ENCODE results near the gene TBX1. TPM values are rescaled to one million over a fixed set of nuclear protein-coding genes. Genes with fewer than 3 reads are reported as not detected.
"Not testable (repeated sequence)": the region's sequence is repeated elsewhere in the genome, so short reads cannot be mapped to it uniquely, and the experiment has no call there.

The TBX1 gene
- total RNA-seq, 1 donor from 2014 or later: 12.9 TPM

DNA sequence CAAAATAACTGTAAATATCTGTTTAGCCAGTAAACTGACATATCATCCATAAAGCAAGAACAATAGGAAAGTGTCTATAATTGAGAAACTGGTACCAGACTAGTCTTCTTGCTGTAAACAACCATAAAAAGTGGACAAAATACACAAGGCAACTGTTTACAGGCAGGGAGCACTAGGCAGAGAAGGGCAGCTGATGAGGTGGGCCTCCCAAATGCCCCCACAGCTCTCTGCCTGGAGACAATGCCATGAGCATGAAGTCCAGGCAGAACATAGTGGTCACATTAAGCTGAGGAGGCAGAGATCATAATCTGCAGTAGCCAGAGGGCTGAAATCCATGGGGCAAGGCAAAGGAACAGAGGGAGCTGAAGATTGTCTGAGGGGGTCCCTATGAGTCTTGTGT lies 30.7 kb downstream of the TBX1 start:
- no peaks in the 10 kb centered on the region for H3K36me3 ChIP-seq (ENCODE audit: control insufficient read depth, insufficient read depth, low read length)
- DNase-seq (ENCODE audit: low read depth): no peak
- no peak for FAIRE-seq
- H3K27me3 ChIP-seq (ENCODE audit: control insufficient read depth, insufficient read depth, low read length): no peaks in the 10 kb centered on the region
- H3K4me3 ChIP-seq (ENCODE audit: low read depth, low read length): no peak overlapping the region
- TF ChIP-seq, protein P1, sequence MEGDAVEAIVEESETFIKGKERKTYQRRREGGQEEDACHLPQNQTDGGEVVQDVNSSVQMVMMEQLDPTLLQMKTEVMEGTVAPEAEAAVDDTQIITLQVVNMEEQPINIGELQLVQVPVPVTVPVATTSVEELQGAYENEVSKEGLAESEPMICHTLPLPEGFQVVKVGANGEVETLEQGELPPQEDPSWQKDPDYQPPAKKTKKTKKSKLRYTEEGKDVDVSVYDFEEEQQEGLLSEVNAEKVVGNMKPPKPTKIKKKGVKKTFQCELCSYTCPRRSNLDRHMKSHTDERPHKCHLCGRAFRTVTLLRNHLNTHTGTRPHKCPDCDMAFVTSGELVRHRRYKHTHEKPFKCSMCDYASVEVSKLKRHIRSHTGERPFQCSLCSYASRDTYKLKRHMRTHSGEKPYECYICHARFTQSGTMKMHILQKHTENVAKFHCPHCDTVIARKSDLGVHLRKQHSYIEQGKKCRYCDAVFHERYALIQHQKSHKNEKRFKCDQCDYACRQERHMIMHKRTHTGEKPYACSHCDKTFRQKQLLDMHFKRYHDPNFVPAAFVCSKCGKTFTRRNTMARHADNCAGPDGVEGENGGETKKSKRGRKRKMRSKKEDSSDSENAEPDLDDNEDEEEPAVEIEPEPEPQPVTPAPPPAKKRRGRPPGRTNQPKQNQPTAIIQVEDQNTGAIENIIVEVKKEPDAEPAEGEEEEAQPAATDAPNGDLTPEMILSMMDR (IDR thresholded peaks at IDR 0.05; ENCODE audit: insufficient read depth, low read length, severe bottlenecking): no peak

DNA sequence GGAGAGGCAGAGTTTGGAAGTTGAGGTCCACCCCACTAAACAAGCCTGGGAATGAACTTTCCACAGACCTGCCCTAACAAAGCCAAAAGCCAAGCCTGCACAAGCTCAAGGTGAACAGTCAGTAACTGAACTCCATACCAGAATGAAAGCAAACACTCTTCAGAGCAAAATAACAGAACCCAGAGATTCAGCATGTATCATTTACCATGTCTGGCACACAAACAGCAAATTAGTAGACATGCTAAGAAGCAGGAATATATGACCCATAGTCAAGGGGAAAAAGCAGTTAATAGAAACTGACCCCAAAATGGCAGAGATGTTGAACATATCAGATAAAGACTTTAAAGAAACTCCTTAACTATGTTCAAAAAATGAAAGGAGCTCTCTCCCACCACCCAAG lies 31.3 kb downstream of the TBX1 start:
- FAIRE-seq: no peak
- DNase-seq (ENCODE audit: low read depth): no peak
- H3K4me3 ChIP-seq (ENCODE audit: low read depth, low read length): no peak overlapping the region

DNA sequence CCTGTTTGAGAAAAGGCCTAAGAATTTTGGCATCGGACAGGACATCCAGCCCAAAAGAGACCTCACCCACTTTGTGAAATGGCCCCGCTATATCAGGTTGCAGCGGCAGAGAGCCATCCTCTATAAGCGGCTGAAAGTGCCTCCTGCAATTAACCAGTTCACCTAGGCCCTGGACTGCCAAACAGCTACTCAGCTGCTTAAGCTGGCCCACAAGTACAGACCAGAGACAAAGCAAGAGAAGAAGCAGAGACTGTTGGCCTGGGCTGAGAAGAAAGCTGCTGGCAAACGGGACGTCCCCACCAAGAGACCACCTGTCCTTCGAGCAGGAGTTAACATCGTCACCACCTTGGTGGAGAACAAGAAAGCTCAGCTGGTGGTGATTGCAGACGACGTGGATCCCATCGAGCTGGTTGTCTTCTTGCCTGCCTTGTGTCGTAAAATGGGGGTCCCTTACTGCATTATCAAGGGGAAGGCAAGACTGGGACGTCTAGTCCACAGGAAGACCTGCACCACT lies 31.9 kb downstream of the TBX1 start:
- H3K36me3 ChIP-seq (ENCODE audit: control insufficient read depth, insufficient read depth, low read length); H3K27me3 ChIP-seq (ENCODE audit: control insufficient read depth, insufficient read depth, low read length); DNase-seq (ENCODE audit: low read depth); H3K4me3 ChIP-seq (ENCODE audit: low read depth, low read length): not testable (repeated sequence)
- FAIRE-seq: peak; percentile 47

More for the DNA sequence above, 31.3 kb downstream of the TBX1 start:
- TF ChIP-seq, protein P1 (IDR thresholded peaks at IDR 0.05; ENCODE audit: insufficient read depth, low read length, severe bottlenecking): no peak
- Histone ChIP-seq H3K36me3 (ENCODE audit: control insufficient read depth, insufficient read depth, low read length) (no peaks in the 10 kb centered on the region), H3K27me3 (ENCODE audit: control insufficient read depth, insufficient read depth, low read length) (no peaks in the 10 kb centered on the region)

DNA sequence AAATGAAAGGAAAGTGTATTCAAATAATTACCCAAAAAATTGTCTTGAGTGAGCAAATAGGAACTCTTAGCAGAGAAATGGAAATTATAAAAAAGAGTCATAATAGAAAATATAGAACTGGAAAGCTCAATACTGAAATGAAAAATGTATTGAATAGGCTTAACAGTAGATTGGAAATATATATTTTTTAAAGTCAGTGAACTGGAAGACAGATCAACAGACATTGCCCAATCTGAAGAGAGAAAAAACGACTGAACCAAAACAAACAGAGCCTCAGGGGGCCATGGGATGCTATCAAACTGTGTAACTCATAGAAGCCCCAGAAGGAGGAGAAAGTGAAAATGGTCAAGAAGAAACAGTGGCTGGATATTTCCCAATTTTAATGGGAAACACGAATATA lies 32.6 kb downstream of the TBX1 start:
- FAIRE-seq (no peak), DNase-seq (ENCODE audit: low read depth) (no peak)
- no peaks in the 10 kb centered on the region for H3K36me3 ChIP-seq (ENCODE audit: control insufficient read depth, insufficient read depth, low read length)
- H3K4me3 ChIP-seq (ENCODE audit: low read depth, low read length): no peak overlapping the region
- H3K27me3 ChIP-seq (ENCODE audit: control insufficient read depth, insufficient read depth, low read length): no peaks in the 10 kb centered on the region
- TF ChIP-seq, protein P1 (IDR thresholded peaks at IDR 0.05; ENCODE audit: insufficient read depth, low read length, severe bottlenecking): no peak

DNA sequence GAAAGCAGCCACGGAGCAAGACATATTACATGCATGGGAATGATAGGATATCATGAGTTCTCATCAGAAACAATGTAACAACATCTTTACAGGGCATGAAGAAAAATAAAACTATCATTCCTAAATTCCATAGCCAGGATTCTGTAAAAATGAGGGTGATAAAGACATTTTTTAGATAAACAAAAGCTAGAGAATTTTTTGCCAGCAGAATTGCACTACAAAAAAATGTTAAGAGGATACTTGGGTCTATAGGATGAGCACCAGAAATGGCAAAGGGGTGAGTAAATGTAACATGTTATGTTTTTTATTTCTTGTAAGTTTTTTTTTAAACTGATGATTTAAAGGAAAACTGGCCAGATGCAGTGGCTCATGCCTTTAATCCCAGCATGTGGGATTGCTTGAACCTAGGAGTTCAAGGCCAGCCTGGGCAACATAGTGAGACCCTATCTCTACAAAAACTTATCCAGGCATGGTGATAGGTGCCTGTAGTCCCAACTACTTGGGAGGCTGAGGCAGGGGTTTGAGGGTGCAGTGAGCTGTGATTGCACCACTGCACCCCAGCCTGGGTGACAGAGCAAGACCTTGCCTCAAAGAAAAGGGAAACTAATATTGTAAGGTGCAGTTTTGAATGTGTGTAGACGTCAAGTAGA lies 33.2 kb downstream of the TBX1 start:
- no peak for FAIRE-seq

DNA sequence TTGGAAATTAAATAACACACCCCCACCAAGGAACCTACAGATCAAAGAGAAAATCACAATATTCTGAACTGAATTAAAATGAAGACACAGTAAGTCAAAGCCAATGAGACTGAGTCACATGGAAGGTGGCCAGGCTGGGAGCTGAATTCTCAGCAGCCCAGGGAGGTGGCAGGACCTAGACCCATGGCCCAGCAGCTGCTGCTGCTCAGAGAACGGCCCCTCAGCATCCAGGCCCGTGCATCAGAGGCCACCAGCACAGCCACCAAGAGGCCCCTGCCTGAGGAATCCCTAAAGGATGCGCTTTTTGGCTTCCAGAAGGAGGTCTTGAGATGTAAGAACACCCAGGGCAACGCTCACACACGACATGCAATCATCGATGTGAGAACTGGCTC lies 35.0 kb downstream of the TBX1 start:
- H3K27me3 ChIP-seq (ENCODE audit: control insufficient read depth, insufficient read depth, low read length): no peaks in the 10 kb centered on the region
- no peaks in the 10 kb centered on the region for H3K36me3 ChIP-seq (ENCODE audit: control insufficient read depth, insufficient read depth, low read length)
- DNase-seq (ENCODE audit: low read depth): no peak
- H3K4me3 ChIP-seq (ENCODE audit: low read depth, low read length): no peak overlapping the region
- no peak for FAIRE-seq
- TF ChIP-seq, protein P1 (IDR thresholded peaks at IDR 0.05; ENCODE audit: insufficient read depth, low read length, severe bottlenecking): no peak

More for the DNA sequence above, 33.2 kb downstream of the TBX1 start:
- Histone ChIP-seq H3K27me3 (ENCODE audit: control insufficient read depth, insufficient read depth, low read length) (no peaks in the 10 kb centered on the region), H3K36me3 (ENCODE audit: control insufficient read depth, insufficient read depth, low read length) (no peaks in the 10 kb centered on the region), H3K4me3 (ENCODE audit: low read depth, low read length) (no peak overlapping the region)
- no peak for DNase-seq (ENCODE audit: low read depth)
- TF ChIP-seq, protein P1 (IDR thresholded peaks at IDR 0.05; ENCODE audit: insufficient read depth, low read length, severe bottlenecking): no peak
